Medulla oblongata (tissue), 1 donor: ENCODE data around the gene MAPK11.

Experiments used
- DNase-seq: peaks from one replicate; pipeline ENCODE4 v3.0.0-alpha.2; 2015; ENCODE audit errors: extremely low spot score

The MAPK11 gene

DNA sequence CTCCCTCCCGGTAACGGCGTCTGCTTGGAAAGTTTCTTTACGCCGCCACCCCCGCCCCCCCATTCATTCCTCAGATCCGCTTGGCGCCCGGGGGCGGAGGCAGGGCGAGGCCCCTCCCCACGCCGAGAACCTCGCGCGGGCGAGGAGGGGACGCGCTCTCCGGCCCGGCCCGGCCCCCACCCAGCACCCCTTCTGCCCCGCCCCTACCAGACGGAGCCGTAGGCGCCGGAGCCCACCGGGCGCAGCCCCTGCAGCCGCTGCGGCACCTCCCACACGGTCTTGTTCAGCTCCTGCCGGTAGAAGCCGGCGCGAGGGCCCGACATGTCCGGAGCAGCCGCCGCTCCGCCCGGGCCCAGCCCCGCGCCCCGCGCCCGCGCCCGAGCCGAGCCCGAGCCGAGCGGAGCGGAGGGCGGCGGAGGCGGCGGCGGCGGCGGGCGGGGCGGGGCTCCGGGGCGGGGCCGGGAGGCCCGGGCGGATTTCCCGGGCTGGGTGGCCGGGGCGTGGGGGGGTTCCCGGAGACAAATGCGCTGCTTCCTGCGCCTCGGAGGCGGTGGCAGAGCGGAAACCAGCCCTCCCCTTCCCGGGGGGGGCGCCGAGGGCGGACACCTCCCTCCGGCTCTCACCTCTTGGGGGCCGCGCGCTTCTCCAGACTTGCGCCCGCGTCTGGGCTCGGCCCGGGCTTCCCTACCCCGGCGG is at the start of gene MAPK11:
MAPK11 (minus strand) TSS at position 411 of the 696 bp plus-strand sequence; CDS start at position 323, 88 bp downstream.
- DNase-seq, result no peak

DNA sequence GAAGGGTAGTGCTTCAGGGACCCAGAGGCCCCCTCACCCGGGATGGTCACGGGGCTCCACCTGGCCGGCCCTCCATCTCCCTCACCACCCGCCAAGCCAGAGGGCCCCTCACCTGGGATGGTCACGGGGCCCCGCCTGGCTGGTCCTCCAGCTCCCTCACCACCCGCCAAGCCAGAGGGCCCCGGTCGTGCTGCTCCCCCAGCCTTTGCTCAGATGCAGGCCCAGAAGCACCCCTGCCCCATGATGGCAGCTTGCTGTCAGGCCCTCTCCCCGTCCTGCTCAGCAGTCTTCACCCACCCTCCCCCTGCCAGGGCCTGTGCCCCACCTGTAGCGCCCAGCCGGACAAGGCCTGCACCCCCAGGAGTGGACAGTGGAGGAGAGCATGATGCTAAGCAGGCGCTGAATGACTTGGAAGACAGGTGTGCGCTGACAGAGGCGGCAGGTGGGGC is 49.3 kb upstream of the MAPK11 start:
- no peak for DNase-seq

DNA sequence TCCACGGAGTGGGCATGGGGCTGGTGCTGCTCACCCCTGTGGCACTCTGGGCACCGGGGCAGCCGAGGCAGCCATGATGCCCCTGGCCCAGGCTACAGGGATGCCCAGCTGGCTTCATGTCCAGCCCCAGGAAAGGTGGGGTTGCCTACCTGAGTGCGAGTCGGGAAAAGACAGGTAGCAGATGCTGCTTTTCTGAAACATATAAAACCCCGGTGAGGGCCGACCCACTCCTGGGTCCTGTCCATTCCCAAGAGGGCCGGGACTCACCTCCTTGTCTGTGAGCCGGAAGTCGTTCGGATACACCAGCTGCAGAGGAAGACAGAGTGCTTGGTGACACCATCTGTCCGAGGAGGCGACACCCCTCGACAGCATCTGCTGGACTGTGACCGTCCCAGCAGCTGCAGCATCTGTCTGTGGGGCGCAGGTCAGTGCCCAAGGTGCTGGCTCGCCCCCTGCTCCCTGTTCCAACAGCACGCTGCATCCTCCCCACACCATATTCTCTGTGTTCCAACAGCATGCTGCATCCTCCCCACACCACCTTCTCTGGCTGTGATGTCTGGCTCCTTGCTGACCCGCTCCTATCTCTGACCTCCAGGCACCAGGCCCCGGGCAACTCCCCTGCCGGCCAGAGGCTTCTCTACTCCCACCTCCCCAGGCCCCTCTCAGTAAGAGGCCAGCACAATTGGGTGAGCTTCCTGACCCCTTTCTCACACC is 48.7 kb upstream of the MAPK11 start:
- no peak for DNase-seq

DNA sequence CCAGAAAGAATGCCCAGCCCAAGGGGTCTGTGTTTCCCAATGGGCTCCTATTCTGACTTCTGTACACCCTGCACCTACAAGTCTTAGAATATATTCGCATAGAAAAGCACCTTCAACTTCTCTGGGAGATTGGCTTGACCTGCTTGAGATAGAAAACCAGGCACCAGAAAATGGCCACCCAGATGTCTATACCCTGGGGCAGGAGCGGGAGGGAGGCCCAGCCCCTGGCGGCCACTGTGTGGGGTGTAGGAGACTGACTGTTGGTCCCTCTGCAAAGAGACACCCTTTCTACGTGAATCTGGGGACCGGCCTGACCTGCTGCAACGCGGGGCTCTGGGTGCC is 48.1 kb upstream of the MAPK11 start:
- DNase-seq, result no peak

DNA sequence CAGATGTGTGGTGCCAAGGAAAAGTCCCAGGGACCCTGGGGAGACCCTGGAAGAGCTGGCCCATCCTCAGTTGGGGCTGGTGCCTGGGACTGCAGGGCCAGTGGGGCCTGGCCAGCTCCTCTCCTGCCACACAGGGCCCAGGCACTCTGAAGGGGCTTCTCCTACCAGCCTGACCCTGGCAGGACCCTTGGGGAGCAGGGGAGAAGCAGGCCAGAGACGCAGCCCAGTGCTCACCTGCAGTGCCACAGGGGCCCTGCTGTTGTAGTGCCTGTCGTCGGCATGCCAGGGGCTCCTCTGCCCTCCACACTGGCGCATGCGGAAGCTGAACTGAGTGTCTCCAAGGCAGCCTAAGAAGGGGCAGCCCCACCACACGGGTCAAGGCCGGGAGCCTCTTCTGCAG is 47.5 kb upstream of the MAPK11 start:
- no peak for DNase-seq

DNA sequence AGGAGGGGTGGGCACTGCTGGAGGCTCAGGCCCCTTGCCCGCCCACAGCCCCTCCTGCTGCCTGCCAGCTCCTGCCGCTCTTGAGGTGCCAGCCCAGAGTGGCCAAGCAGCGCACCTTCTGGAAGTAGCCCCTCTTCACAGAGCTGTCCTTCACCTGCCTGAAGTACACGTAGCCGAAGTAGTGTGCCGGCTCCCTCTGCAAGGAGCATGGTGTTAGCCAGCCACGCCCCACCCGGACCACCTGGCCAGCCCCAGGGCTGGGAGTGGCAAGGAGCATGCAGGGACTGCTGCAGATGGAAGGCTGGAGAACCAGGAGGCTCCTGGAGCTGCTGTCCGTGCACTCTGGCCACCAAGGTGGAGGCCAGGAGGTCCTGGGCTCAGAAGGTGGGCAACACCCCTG is 47.0 kb upstream of the MAPK11 start:
- DNase-seq, result no peak

DNA sequence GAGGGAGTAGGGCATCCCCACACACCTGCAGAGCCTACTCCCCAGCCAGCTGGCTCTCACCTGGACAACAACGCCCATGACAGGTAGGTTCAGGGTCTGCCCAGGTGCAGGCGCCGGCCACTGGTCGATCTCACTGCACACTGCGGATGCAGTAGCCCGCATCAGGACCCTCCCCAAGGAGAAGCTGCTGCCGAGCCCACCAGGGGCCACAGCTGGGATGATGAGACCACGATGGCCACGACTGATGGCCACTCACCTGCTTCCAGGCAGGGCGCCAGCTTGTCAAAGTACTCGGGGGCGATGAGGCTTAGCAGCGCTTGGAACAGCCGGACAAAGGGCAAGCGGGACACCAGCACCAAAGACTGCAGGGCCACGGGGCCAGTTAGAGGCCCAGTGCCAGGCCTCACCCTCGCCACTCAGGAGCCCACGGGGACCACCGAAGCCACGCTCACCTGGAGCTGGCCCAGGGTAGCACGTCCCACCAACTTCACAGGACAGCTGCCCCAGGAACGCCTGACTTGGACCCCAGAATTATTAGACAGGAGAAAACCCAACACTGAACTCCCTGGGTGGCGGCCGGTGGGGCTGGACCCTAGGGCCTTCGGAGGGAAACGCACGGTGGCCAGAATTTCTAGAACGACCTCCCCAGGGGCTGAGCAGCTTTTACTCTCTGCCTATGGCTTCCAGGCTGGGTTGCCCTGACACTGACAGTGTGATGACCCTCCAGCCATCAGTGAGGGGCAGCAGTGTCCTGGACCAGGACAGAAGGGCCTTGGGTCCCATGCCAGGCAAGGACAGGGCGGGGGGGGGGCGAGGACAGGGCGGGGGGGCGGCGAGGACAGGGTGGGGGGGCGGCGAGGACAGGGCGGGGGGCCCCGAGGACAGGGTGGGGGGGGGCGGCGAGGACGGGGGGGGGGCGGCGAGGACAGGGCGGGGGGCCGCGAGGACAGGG is 46.2 kb upstream of the MAPK11 start:
- DNase-seq, result no peak

DNA sequence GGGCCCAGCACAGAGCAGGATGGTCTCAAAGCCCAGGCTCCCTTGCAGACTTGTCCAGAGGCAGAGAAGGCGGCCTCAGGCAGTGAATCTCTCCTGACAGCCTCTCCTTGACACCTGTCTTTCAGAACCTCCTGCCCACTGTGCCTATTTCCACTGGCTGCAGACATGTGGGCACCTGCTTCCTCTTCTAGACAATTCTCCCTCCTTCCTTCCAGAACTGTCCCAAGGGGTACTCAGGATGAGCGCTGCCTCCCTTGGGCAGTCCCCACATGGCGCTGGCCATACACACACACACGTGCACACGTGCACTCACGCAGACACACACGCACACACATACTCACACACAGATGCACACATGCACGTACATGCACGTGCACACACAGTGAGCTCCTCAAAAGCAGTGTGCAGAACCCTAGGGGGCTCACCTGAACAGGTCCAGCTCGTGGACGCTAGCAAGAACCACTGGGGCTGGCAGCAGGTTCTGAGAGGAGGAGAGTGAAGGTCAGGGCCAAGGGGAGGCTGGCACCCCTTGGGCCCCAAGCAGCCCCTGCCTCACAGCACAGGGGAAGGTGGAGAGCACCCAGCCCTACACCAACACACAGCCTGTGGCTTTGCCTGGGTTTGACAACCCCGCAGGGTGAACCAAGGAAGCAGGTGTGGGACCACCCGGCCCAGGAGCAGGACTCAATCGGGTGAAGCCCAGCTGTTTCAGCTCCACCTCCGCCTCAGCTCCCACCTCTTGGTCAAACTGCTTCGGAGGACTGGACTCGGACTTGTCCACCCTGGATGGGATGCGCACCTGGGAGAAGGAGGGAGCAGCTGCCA is 45.3 kb upstream of the MAPK11 start:
- DNase-seq, result no peak

DNA sequence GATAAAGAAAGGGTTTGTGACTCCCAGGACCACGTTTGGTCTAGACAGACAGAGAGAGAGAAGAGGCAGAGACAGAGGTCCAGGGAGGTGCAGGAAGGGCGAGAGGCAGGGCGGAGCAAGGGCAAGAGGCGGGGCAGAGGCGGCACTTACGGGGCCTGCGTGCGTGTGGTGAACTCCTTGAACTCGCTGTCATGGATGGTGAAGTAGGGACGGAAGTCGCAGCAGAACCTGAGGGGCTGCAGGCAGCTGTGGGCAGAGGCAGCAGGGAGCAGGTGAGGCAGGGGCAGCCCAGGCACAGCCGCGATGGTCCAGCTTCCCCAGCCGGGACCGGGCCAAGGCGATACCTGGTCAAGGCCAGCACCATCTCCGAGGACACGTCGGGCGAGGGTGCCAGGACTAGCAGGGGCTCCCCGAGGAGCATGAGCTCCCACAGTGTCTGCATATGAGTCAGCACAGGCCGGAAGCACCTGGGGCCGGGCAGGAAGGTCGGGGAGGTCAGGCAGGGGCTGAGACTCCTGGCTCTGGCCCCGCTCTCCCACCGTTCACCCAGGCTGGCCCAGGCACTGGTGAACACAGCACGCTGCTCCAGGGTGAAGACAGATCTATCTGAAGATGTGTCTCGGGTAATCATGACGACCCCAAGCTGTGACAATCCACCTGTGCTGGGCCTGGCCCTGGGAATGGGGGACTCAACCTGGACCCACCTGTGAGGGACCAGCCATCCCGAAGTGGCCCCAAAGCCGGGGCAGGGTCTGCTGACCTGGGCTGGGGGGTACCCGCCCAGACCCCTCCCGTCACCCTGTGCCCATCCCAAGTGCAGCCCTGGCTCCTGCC is 44.5 kb upstream of the MAPK11 start:
- DNase-seq, result no peak

DNA sequence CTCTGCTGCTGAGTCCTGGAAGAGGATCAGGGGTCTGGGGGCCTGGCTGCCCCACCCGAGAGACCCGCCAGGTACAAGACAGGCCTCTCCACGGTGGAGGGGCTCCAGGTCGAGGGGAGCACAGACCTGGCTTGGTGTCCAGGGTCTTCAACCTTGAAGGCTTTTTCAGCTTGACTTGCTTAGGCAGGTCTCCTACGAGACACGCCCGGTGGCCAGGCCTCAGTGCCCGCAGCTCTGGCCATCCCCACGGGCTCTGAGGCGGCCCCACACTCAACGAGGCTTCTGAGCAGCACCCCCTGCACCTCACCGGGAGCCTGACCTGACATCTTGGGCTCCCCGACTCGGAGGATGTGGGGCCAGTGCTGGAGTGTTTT is 43.9 kb upstream of the MAPK11 start:
- DNase-seq, result no peak

DNA sequence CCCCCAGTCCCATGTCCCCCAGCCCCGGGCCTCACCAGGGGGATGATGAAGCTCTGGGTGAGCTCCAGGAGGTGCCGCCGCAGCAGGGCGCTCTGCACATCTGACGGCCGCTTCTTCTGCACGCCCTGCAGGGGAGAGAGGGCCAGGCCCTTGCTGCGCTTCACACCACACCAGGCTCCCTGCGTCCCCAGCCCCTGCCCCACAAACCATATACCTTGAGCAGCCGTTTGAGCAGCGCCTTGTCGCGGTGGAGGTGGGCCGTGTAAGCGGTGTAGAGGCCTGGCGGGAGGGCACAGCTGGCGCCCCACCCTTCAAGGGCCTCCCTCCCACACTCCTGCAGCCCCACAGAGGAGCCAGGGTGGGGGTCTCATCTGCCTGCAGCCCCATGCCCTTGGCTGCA is 43.4 kb upstream of the MAPK11 start:
- no peak for DNase-seq

DNA sequence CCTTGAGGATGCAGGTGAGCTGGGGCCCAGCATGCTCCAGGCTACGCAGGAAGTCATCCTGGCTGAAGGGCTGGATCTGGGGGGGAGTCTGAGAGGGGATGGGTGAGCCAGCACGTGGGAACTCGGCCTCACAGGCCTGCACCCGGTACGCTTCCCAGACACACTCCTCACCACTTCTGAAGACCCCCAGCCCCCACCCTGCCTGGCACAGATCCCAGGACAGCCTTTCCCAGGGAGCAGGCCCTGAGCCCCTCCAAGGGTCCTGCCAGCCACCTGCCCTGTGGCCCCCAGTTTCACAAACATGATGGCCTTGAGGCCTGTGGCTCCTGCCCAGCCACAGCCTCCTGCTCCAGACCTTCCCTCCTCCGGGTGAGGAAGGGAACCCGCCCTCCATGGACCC is 42.8 kb upstream of the MAPK11 start:
- DNase-seq, result no peak

DNA sequence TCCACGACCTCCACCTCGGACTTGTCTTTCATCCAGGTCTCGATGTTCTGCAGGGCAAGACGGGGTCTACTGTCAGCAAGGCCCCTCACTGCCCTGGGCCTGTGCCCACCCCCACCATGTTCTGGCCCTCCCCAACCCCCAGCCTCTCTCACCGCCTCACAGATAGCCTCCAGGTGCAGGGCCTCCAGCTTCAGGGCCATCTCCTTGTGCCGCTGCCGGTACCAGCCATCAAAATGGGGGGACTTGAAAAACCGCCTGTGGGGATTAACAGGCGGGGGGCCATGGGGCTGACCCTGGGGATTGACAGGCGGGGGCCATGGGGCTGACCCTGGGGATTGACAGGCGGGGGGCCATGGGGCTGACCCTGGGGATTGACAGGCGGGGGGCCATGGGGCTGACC is 42.2 kb upstream of the MAPK11 start:
- DNase-seq, result no peak

DNA sequence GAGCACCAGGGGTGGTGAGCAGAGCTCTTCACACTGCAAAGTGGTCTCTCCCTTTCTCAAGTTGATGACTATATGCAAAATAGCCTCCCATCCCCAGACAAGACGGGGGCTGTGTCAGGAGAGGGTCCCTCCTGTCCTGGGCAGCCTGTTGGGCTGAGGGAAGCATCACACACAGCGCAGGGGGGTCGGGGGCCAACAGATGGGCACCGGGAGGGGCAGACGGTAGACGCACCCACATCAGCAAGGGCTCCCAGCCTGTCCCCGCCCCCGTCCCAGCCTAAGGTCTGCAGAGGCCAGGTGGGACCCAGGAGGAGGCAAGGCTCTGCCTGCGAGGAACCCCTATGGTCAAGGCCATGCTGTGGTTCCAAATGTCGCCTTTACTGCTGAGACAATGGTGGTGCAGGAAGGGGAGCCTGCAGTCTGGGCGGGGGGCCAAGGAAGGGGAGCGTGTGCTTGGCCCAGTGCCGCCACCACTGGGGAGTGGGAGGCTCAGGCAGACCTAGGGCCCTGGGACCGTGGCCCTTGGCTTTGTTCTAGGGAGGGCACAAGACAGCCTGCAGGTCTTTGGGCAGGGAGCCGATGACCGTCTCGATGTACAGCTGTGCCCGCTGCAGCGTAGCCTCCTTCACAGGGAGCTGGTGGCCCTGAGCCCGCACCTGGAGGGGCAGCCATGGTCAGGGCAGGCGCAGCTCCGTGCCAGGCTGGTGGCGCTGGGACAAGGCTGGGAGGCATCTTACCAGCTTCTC is 41.6 kb upstream of the MAPK11 start:
- no peak for DNase-seq

DNA sequence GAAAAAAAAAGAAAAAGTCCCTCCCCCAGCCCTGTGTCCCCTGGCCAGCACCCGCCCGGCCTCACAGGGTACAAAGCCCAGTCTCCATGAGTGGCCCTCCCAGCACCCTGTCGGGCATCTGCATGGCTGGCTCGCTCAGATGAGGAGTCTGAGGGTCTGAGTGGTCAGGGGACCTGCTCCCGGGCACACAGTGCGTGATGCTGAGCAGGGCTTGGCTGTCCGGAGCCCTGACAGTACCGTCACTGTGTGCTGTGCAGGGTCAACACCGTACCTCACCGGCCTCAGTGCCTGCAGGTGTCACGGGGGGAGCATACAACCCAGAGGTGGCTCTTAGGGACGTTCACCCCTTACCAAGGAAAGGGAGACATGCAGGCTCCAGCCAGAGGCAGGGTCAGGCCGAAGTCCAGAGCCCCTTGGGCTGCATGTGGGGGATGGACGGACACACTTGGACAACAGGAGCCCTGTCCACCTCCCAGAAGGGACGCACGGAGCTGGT is 40.8 kb upstream of the MAPK11 start:
- no peak for DNase-seq

DNA sequence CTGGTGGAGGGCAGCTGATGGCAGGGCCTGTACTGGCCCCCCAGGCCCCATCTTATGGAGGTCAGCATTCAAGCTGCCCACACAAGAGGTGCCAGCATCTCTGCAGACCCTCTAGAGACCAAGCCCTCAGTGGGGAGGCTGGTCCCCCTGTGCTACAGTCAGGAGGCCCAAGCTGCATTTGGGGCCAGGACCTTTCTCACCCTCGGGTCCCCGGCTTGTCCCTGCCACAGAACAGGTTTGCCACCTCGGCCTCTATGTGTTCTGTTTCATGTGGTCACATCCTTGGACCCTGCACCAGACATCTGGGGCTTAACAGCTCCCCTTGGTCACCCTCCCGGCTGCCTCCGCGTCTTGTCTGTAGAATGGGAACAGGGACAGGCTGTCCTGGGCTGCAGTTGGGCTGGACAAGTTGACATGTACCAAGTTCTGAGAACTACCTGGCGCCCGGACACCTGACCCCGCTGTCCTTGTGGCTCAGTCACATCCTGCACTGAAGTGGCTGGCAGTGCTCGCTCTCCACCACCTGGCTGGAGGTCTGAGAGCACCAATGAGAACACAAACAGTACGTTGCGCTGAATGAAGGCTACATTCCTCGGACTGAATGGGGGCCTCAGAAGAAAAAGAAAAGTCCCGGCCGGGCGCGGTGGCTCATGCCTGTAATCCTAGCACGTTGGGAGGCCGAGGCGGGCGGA is 40.0 kb upstream of the MAPK11 start:
- no peak for DNase-seq

DNA sequence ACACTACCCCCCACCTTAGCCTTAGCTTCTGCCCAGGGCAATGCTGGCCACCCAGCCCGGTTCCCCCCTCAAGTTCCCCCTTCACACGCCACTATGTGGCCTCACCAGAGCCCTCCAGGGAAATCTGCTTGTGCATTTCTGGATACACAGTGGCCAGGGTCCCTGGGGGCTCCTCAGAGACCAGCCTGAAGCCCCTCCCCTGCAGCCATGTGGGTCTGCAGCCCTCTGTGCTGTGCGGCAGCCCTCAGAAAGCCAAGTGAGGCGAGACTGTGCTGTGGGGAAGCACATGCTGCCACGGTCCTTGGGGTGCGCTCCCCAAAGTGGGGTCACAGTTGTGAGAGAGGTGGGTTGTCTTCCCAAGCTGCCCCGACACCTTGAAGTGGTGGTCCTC is 39.4 kb upstream of the MAPK11 start:
- DNase-seq, result no peak

DNA sequence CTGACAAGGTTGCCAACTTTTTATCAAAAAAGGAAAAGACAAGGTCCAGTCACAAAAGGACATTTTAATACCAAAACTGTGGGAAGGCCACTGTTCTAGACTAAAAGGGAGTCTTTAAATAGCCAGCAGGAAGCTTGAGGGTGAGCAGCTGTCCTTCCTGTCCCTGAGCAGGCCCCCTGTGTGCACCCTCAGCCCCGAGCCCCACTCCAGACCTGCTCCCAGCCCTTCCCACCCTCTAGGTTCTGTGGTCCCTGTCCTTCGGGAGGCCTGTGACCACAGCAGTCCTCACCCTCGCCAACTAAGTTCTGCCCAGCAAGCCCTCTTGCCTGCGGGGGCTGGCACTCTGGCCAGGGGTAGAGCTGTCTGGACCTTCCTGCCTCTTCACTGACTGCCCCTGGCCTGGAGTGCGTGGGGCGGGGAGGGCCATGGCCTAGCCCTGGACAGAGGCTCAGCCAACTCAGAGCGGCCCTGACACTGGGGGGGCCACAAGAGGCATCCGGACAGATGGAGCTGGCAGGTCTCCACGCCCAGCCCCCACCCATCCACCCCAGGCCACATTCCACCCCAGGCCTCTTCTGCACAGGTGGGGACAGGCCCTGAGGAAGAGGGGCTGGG is 38.9 kb upstream of the MAPK11 start:
- DNase-seq, result peak; percentile 26

DNA sequence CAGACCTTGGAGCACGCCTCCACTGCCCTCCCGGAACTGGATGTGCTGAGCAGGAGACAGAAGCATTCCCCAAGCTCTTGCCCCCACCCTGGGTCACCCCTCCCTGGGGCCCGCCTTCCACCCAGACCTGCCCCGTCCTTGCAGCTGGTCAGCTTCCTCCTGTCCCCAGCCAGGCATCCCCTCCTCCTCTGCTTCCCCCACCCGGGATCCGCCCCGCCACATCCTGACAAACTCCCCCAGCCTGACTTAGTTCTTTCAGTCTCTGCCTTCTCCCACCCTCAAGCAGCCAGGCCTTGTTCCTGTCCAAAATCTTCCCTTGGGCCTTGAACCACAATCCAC is 38.4 kb upstream of the MAPK11 start:
- peak; percentile 75 for DNase-seq
